ENCODE results near the gene FMN1. TPM values are rescaled to one million over a fixed set of nuclear protein-coding genes. Genes with fewer than 3 reads are reported as not detected.

FMN1 gene
- total and polyA plus RNA-seq, 2 of the 8 experiments (the other 6 are each of a cell fraction or from before 2014, with no cell fraction given): 0.27 to 3.7 TPM

GRCh38 chr15:32736701-32737061, 457.8 kb downstream of the FMN1 start (continued):
- TF ChIP-seq, protein P1, sequence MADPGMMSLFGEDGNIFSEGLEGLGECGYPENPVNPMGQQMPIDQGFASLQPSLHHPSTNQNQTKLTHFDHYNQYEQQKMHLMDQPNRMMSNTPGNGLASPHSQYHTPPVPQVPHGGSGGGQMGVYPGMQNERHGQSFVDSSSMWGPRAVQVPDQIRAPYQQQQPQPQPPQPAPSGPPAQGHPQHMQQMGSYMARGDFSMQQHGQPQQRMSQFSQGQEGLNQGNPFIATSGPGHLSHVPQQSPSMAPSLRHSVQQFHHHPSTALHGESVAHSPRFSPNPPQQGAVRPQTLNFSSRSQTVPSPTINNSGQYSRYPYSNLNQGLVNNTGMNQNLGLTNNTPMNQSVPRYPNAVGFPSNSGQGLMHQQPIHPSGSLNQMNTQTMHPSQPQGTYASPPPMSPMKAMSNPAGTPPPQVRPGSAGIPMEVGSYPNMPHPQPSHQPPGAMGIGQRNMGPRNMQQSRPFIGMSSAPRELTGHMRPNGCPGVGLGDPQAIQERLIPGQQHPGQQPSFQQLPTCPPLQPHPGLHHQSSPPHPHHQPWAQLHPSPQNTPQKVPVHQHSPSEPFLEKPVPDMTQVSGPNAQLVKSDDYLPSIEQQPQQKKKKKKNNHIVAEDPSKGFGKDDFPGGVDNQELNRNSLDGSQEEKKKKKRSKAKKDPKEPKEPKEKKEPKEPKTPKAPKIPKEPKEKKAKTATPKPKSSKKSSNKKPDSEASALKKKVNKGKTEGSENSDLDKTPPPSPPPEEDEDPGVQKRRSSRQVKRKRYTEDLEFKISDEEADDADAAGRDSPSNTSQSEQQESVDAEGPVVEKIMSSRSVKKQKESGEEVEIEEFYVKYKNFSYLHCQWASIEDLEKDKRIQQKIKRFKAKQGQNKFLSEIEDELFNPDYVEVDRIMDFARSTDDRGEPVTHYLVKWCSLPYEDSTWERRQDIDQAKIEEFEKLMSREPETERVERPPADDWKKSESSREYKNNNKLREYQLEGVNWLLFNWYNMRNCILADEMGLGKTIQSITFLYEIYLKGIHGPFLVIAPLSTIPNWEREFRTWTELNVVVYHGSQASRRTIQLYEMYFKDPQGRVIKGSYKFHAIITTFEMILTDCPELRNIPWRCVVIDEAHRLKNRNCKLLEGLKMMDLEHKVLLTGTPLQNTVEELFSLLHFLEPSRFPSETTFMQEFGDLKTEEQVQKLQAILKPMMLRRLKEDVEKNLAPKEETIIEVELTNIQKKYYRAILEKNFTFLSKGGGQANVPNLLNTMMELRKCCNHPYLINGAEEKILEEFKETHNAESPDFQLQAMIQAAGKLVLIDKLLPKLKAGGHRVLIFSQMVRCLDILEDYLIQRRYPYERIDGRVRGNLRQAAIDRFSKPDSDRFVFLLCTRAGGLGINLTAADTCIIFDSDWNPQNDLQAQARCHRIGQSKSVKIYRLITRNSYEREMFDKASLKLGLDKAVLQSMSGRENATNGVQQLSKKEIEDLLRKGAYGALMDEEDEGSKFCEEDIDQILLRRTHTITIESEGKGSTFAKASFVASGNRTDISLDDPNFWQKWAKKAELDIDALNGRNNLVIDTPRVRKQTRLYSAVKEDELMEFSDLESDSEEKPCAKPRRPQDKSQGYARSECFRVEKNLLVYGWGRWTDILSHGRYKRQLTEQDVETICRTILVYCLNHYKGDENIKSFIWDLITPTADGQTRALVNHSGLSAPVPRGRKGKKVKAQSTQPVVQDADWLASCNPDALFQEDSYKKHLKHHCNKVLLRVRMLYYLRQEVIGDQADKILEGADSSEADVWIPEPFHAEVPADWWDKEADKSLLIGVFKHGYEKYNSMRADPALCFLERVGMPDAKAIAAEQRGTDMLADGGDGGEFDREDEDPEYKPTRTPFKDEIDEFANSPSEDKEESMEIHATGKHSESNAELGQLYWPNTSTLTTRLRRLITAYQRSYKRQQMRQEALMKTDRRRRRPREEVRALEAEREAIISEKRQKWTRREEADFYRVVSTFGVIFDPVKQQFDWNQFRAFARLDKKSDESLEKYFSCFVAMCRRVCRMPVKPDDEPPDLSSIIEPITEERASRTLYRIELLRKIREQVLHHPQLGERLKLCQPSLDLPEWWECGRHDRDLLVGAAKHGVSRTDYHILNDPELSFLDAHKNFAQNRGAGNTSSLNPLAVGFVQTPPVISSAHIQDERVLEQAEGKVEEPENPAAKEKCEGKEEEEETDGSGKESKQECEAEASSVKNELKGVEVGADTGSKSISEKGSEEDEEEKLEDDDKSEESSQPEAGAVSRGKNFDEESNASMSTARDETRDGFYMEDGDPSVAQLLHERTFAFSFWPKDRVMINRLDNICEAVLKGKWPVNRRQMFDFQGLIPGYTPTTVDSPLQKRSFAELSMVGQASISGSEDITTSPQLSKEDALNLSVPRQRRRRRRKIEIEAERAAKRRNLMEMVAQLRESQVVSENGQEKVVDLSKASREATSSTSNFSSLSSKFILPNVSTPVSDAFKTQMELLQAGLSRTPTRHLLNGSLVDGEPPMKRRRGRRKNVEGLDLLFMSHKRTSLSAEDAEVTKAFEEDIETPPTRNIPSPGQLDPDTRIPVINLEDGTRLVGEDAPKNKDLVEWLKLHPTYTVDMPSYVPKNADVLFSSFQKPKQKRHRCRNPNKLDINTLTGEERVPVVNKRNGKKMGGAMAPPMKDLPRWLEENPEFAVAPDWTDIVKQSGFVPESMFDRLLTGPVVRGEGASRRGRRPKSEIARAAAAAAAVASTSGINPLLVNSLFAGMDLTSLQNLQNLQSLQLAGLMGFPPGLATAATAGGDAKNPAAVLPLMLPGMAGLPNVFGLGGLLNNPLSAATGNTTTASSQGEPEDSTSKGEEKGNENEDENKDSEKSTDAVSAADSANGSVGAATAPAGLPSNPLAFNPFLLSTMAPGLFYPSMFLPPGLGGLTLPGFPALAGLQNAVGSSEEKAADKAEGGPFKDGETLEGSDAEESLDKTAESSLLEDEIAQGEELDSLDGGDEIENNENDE (IDR thresholded peaks at IDR 0.05; ENCODE audit: insufficient replicate concordance, low read length): no peak
- no peak for TF ChIP-seq TAF7 (optimal IDR thresholded peaks at IDR 0.05; ENCODE audit: borderline replicate concordance, low read depth, low read length)
- no peak for TF ChIP-seq EGR1 (IDR thresholded peaks at IDR 0.05; ENCODE audit: borderline replicate concordance, low read depth, low read length)
- no peak for TF ChIP-seq NANOG (IDR thresholded peaks at IDR 0.05; ENCODE audit: insufficient read depth, low read depth, low read length, poor library complexity, severe bottlenecking)
- no peak for TF ChIP-seq TCF12 (IDR thresholded peaks at IDR 0.05; ENCODE audit: low read depth, low read length)
- no peak for TF ChIP-seq NRF1 (IDR thresholded peaks at IDR 0.05; ENCODE audit: low read depth, low read length)
- TF ChIP-seq KDM1A (IDR thresholded peaks at IDR 0.05; ENCODE audit: borderline replicate concordance, low read length): no peak
- no peak for TF ChIP-seq CHD1 (IDR thresholded peaks at IDR 0.05; ENCODE audit: low read depth, low read length)
- TF ChIP-seq MAFK (IDR thresholded peaks at IDR 0.05; ENCODE audit: low read depth, low read length): no peak
- TF ChIP-seq BACH1 (IDR thresholded peaks at IDR 0.05; ENCODE audit: low read length): no peak
- TF ChIP-seq ZNF274 (IDR thresholded peaks at IDR 0.05; ENCODE audit: borderline replicate concordance, extremely low read depth, low read length): no peak
- no peak for TF ChIP-seq CBX5 (IDR thresholded peaks at IDR 0.05; ENCODE audit: low read depth, low read length)
